ENCODE results near the gene ELMO1.

DNA sequence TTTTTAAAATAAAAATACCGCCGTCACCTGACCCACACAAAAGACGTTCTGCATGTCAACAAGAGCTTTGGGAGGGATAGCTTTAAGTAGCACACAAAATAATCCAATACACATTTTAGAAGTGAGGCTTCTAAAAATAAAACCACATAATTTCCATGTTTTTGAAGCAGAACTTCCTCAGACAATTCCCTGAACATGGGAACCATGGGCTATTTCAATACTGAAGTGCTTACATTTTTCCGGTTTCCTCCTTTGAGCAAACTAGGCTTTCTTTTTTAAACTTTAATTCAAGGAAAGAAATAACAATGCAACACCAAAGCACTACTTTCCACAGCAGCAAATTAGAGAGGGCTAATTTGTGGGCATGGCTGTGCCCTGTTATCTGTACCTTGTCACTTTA, 59.9 kb downstream of the ELMO1 start:
- no peak for TF ChIP-seq POLR2AphosphoS5 (IDR thresholded peaks at IDR 0.05)
- TF ChIP-seq, protein P1, sequence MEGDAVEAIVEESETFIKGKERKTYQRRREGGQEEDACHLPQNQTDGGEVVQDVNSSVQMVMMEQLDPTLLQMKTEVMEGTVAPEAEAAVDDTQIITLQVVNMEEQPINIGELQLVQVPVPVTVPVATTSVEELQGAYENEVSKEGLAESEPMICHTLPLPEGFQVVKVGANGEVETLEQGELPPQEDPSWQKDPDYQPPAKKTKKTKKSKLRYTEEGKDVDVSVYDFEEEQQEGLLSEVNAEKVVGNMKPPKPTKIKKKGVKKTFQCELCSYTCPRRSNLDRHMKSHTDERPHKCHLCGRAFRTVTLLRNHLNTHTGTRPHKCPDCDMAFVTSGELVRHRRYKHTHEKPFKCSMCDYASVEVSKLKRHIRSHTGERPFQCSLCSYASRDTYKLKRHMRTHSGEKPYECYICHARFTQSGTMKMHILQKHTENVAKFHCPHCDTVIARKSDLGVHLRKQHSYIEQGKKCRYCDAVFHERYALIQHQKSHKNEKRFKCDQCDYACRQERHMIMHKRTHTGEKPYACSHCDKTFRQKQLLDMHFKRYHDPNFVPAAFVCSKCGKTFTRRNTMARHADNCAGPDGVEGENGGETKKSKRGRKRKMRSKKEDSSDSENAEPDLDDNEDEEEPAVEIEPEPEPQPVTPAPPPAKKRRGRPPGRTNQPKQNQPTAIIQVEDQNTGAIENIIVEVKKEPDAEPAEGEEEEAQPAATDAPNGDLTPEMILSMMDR (IDR thresholded peaks at IDR 0.05 in 8 of 11, conservative IDR thresholded peaks at IDR 0.05 in 3 of 11): no peak

Data from spleen (tissue), 7 donors.